Femur (tissue), 1 donor: ENCODE data around the gene GUCY1A1.

Experiments used
- DNase-seq: peaks from one replicate; pipeline ENCODE4 v3.0.0-alpha.2; 2017

GUCY1A1 gene

GRCh38 chr4:155745984-155746383, 79.3 kb downstream of the GUCY1A1 start:
- no peak for DNase-seq

GRCh38 chr4:155748039-155748438, 81.4 kb downstream of the GUCY1A1 start:
- no peak for DNase-seq

GRCh38 chr4:155749041-155749440, 82.4 kb downstream of the GUCY1A1 start:
- DNase-seq: no peak

GRCh38 chr4:155751569-155751968, 84.9 kb downstream of the GUCY1A1 start:
- DNase-seq: no peak

DNA sequence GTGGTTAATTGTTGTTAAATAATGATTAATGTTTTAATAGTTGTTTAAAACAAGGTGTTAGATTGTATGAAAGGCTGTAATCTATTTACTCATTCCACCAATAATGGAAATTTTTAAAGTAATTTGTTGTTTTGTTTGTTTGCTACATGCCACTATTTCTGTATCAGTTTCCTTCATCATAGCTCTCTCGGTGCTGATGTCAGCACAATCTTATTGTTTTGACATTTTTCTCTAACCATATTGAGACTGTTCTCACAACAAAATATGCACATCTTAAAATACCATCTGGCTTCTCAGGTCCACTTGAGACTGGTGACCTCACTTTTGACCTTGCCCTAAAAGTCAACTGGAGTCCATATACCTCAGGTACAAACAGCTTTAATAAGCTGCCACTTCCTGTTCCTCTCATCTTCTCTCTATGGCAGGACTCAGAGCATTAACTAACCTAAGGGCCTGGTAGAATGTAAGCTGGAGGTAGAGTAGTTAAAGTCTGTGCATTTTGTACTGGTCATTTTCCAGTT, 91.2 kb downstream of the GUCY1A1 start:
- DNase-seq: no peak

DNA sequence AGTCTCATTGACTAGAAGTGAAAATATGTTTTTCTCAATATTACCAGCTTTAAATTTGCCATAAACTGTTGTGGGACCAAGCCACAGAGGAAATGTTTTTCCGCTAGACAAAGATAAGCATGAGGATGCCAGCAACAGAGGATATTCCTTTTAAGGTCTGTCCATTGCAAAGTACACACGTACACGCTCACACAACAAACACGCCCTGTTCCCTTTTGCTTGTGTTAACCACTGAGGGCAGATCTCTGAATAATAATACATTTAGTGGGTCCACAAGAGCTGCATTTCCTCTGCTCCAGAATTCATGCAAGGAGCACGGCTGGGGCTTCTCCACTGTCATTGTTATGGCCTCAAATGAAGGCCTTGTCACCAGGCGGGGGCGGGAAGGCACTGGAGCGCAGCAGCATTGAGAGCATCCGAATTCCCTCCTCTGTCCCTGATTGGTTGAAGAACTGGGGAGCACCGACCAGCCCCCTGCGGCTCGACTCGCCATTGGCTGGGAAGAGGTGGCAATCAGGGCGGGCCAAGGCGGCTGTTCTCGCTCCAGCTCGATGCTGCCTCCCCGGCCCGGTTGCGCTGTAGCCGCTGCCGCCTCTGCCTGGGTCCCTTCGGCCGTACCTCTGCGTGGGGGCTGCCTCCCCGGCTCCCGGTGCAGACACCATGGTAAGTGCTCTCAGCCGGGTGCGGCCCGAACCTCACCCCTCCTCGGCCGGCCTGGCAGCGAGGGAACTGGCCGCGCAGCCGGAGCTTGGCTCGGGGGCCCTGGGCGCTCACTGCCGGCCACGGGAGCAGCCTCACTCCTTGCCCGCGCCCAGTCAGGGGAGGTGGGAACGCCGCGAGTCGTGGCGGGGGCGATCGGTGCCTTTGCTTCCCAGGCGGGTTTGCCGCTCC, 92.1 kb downstream of the GUCY1A1 start, which contains the start of gene GUCY1B1:
Gene GUCY1B1 (plus strand): TSS at position 541 of the 891 bp plus-strand sequence. CDS start 120 bp downstream, at position 661.
- peak; percentile 96 for DNase-seq

- peak; percentile 85 for DNase-seq
Observed at GRCh38 chr4:155759372-155760252, 93.0 kb downstream of the GUCY1A1 start.

- no peak for DNase-seq
Observed at GRCh38 chr4:155761047-155761446, 94.4 kb downstream of the GUCY1A1 start.

- no peak for DNase-seq
Observed at GRCh38 chr4:155761916-155762315, 95.3 kb downstream of the GUCY1A1 start.

DNA sequence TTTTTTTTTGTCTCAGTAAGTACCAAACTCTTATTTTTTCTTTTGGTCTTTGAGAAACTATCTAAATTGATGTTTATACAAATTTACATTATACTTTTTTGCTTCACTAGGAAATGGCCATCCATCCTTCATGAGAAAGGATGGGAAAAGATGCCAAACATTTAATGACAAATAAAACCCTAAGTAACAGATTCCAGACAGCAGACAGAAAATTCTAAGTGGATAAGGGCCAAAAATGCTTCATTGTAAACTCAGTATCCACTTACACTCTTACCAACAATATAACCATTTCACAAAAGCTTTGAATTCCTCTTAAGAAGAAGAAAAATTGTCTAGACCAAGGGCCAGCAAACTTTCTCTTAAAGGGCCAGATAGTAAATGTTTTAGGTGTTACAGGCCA, 95.7 kb downstream of the GUCY1A1 start:
- no peak for DNase-seq

DNA sequence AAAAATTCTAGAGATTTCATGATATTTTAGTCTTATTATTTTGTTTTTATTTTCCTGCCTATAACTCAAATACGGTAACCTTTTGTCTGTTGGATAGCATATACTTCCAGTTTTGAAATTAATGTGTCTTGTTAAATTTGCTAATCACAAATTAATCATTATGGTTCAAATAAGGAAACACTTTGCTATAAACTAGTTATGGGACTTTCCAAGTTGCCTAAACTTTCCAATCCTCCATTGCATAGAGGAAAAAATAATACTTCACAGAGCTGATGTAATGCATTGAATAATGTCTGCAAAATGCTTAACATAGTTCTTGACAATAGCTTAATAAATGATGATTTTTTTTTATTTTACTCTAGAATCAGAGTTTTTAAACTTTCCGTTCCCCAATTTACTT, 96.9 kb downstream of the GUCY1A1 start:
- DNase-seq: no peak

DNA sequence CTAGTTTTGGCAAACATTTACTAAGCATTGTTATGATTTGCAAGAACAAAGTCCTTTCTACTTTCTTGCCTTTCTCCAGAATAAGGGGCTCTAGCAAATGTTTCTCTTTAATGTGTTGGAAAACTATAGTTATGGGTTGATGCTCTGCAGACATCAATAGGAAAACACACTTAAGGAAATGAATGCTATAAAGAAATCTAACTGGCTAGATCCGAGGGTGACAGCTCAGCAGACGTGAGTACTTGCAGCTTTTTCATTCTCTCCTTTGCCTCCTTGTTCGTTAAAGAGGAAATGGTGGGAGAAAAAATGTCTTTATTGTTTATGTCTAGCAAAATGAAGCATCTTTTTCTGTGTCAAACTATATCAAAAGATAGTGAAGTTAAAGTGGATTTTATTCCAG, 98.5 kb downstream of the GUCY1A1 start:
- no peak for DNase-seq

DNA sequence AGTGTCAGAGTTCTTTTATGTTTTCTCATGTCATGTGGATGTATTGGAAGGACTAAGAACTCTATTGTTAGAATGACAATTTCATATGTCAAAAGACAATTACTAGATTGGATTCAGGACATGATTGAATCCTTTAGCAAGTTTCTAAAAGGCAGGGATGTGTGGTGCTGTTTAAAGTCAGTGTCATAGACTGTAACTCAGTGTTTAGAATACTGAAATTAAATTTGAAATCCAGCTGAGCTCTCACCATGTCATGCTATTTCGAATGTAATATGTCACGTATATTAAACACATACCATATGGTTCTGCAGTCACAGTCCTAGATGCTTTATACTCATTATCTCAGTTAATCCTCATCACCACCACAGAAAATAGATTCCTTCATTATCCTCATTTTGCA, 100.0 kb downstream of the GUCY1A1 start:
- DNase-seq: no peak

- no peak for DNase-seq
Observed at GRCh38 chr4:155768370-155768769, 101.7 kb downstream of the GUCY1A1 start.

DNA sequence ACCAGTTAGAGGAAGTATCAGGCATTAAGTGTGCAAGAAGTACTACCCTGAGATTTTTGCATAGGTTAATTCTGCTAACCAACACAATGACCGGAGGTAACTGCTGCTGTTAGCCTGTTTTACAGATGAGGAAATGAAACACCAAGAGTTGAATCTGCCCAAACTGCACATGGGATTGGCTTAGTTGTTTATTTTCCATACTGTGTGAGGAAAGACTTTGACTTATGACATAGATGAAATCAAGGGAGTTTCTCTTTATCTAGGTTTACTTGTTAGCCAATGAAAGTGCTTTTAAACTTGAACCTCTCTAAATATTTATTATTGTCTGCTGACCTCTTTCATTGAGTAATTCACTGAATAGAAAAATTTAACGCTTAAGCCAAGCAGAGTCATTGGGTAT, 102.4 kb downstream of the GUCY1A1 start:
- no peak for DNase-seq

GRCh38 chr4:155772459-155773195, 106.0 kb downstream of the GUCY1A1 start:
- DNase-seq: no peak

DNA sequence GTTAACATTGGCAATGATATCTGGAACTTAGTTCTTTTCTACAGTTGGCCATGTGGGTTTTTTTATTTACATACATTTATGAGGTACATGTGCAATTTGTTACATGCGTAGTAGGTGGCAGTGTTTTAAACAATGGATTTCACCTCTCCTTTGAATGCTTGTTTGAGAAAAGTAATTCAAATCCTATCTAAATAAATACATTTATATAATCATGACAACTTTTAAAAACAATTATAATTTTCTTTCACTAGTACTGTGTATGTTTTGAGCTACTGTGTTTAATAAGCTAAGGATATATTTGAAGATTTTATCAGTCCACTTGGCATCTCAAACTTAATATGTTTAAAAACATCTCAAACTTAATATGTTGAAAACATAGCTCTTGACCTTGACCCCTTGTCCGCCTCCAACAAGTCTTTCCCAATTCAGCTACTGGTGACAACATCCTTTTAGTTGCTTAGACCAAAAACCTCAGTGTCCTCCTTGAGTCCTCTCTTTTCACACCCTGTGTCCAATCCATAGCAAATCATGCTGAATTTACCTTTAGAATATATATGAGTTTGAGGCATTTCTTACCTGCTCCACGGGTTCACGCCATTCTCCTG, 106.7 kb downstream of the GUCY1A1 start:
- DNase-seq: no peak

- no peak for DNase-seq
Observed at GRCh38 chr4:155774033-155774432, 107.4 kb downstream of the GUCY1A1 start.

- DNase-seq: peak; percentile 52
Observed at GRCh38 chr4:155777971-155778735, 111.5 kb downstream of the GUCY1A1 start.

- DNase-seq: no peak
Observed at GRCh38 chr4:155780775-155781174, 114.1 kb downstream of the GUCY1A1 start.

DNA sequence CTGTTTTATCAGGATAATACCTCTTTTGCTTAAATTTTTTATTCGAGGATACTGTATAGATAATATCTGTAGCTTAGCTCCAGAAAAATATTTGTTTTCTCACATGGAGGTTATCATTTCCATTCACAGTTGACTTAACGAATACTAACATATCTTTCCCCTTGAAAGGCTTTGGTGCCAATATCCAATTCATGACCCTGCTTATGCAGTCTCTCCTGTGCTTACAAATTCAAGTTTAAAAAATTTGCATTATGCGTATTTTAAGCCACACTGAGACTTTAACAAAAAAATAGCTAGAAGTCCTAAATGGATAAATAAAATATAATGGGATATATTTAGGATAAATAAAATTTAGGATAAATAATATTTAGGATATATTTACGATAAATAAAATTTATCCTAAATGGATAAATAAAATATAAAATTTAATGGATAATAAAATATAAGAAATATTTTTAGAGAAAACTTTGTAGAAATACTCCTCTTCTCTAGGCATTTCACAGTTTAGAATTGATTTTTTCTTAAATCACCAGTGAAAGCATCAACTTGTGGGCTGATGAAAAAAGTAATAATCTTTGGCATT, 114.7 kb downstream of the GUCY1A1 start:
- no peak for DNase-seq
